Umbilical cord (tissue), 2 donors: ENCODE results near the gene INTS11. TPM values are rescaled to one million over a fixed set of nuclear protein-coding genes. Genes with fewer than 3 reads are reported as not detected.

Experiments
- DNase-seq: peaks from one replicate; pipeline ENCODE4 v3.0.0-alpha.2; 2015; ENCODE audit warnings: low spot score
- total RNA-seq: library from RNA; depleted of rRNA; stranded (reverse); fragments of >200 nt; gene quantifications from one replicate; pipeline ENCODE4 v1.2.3, GENCODE V29; 2014; ENCODE audit warnings: low replicate concordance; ENCODE audit not compliant: insufficient read depth

Gene INTS11
- total RNA-seq, 1 donor from 2014 or later = 42.4 TPM

DNA sequence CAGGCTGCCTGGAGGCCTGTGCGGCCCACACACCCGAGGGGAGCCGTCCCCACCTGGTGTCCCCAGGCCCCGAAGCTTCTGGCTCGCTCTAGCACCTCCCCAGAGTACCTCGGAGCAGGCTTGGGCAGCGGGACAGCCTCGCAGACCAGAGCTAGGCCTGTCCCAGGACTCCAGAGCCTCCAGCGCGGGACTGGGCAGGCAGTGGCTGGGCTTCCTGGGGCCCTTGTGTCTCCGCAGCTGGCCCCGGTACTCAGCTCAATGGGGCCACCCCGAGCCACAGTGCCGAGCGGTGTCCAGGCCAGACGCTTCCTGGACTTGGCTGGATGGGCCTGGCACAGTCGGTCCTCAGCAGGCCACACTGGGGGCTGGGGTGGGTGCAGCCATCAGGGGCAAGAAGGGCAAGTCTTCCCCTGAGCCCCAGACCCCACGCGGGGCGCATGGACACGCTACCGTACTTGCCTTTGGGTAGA, 39.3 kb downstream of the INTS11 start:
- no peak for DNase-seq

DNA sequence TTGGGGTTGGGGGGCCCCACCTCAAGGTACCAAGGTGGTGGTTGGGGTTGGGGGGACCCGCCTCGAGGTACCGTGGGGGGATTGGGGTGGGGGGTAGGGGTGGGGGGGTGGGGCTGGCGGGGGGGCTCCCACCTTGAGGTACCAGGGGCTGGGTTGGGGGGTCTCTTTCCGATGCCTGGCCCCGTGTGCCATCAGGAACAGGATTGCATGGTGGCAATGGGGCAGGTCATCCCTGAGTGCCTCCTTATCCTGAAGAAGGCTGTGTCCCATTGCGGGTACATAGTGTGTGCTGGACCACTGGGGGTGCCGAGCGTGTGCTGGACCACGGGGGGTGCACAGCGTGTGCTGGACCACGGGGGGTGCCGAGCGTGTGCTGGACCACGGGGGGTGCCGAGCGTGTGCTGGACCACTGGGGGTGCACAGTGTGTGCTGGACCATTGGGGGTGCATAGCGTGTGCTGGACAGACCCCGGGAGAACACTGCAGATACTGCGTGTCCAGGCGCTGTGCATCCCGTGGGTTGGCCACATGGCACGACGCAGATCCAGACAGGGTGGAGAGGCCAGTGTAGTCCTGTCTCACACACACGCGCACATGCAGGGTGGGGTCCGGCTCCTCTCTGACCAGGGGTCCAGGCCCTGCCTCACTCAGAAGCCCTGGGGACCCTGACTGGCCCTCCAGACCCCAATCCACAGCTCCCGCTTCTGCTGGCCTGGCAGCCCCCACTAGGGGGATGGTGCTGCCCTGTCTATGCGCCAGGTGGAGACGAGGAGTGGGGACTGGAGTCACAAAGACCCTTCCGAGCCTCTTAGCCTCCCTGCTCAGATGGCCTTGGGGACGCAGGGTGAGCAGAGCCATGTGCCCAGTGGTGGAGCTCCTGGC, 40.0 kb downstream of the INTS11 start:
- no peak for DNase-seq

DNA sequence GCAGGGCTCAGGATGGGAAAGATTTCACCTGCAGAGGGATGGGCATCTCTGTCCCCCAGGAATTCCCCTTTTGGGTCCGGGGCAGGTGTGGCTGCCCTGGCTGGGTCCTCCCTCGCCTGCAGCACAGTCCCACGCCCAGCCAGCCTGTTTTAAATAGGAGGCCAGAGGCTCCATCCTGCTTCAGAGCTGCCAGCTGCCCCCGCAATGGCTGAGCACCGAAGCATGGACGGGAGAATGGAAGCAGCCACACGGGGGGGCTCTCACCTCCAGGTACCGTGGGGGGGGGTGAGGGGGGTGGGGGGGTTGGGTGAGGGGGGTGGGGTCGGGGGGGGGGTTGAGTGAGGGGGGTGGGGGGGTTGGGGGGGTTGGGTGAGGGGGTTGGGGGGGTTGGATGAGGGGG, 40.6 kb downstream of the INTS11 start:
- no peak for DNase-seq

DNA sequence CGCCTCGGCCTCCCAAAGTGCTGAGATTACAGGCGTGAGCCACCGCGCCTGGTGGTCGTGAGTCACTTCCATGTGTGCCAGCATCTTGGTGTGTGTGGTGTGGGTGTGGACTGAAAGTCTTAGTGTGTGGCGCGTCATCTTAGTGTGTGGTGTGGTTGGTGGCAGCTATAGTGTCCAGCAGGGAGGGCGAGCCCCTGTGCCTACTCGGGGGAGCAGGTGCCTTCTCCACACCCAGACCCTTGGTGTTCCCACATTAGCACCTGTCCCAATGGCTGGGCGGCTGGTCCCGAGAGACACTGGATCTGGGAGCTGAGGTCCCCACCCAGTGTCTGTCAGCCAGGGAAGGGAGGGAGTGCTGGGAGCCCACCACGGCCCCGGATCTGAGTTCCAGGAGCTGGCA, 41.5 kb downstream of the INTS11 start:
- no peak for DNase-seq

DNA sequence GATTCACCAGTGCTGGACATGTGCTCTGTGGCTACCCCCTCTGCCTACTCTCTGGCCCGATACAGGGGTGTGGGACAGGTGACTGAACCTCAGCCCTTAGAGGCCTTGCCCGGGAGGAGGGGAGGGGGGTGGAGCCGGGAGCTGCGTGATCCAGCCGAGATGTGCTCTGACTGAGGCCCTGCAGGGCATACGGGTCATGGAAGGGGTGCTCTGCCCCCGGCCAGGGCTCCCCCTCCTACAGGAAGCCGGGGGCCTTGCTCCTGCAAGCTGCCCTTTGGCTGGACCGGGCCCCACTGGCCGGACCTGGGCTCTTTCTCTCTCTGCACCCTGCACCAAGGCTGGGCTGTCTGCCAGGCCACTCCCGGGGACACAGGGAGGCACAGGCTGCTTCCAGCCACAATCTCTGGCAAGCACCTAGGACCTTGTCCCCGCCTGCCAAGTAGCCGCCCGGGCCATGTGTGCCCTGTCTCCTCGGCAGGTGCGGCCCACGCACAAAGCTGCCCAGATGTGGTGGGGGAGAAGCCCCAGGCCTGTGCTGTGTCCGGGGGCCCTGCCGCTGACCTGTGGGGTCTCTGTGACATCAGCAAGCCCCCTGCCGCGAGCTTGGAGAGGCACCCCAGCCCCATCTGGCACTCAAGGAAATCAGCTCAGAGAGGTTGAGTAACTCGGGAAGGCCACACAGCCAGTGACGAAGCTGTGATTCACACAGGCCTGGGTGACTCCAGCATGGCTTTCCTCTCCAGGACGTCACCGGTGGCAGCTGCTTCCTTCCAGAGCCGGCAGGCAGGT, 42.7 kb downstream of the INTS11 start:
- DNase-seq = no peak

DNA sequence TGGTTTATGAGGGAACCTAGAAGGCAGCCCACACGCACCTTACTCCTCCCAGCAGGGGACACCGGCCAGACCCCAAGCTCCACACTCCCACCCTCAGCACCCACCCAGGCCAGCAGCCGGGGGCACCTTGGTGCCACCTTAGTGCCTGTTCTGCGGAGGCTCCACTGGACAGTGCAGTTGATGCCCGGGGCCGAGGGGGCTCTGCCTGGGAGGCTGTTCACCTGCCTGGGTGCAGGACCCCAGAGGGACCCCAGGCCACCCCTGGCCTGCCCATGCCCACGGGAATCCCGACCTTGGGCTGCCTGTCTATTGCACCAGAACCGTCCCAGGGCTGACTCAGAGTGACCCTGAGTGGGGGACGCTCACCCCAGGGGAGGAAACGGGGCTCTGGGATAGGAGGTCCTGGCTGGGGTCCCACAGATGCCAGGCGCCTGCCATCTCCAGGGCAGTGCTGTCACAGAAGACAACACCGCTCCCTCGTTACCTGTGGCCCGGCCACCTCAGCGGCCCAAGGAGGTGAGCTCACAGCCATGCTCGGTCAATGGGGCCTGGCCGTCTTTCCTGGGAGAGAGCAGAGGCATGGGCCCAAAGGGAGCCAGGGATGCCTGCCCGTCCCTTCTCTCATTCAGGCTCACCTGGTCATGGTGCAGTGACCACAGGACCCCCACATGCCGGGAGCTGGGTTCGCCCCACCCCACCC, 43.5 kb downstream of the INTS11 start:
- no peak for DNase-seq

DNA sequence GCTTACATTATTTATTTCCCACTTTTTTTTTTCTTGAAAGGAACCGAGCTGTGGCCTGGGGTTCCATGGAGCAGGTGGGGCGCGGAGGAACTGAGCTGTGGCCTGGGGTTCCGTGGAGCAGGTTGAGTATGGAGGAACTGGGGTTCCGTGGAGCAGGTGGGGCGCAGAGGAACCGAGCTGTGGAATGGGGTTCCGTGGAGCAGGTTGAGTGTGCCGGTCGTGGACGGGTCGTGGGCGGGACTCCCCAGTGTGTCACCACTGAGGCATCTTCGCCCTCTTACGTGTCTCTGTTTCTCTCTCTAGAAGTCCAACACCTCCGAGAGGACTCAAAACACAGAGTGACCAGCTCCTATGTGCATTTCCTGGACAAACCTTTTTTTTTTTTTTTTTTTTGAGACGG, 45.4 kb downstream of the INTS11 start:
- DNase-seq = no peak

DNA sequence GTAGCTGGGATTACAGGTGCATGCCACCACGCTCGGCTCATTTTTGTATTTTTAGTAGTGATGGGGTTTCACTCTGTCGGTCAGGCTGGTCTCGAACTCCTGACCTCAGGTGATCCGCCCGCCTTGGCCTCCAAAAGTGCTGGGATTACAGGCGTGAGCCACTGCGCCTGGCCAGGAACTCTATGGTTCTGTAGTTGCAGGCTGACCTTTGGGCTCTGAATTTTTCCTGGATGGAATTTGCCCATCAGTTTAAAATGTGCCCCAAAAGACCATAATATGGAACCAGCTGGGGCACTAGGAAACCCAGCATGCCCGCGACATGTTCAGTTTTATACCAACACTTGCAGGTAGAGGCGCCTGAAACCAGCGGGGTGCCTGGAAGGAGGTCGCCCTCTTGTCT, 45.8 kb downstream of the INTS11 start:
- DNase-seq = no peak

DNA sequence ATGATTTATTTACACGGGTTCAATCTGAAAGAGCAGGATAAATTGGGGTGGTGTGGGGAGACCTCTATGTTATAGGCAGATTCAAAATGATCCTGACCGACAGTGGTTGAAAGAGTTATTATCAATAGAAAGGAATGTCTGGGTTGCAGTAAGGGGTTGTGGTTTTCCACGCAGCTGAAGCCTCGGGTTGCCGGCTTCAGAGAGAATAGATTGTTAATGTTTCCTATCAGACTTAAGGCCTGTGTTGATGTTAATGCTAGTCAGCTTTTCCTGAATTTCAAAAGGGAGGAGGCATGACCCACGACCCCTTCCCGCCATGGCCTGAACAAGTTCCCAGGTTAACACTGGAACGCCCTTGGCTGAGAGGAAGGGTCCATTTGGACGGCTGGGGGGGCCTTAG, 48.6 kb downstream of the INTS11 start:
- no peak for DNase-seq

DNA sequence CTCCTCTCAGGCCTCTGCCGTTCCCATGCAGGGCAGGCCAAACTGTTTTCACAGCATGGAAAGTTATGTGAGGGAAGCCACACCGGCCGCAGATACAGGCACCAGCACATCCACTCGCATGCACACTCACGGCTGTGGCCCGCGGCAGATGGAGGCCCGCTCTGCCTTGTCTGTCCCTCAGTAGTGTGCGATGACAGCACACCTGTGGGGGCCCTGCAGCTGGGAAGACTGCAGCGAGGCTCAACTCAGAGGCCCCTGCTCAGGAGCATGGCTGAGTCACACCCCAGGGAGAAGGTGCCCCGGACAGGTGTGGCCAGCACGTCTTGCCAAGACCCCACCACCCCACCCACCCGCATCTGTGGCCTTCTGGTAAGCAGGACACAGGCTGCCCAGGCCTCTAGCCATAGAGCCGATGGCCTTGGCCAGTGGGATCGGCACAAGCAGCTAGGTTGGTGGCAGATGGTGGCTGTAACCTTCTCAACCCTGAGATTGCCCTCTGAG, 49.5 kb downstream of the INTS11 start:
- no peak for DNase-seq

DNA sequence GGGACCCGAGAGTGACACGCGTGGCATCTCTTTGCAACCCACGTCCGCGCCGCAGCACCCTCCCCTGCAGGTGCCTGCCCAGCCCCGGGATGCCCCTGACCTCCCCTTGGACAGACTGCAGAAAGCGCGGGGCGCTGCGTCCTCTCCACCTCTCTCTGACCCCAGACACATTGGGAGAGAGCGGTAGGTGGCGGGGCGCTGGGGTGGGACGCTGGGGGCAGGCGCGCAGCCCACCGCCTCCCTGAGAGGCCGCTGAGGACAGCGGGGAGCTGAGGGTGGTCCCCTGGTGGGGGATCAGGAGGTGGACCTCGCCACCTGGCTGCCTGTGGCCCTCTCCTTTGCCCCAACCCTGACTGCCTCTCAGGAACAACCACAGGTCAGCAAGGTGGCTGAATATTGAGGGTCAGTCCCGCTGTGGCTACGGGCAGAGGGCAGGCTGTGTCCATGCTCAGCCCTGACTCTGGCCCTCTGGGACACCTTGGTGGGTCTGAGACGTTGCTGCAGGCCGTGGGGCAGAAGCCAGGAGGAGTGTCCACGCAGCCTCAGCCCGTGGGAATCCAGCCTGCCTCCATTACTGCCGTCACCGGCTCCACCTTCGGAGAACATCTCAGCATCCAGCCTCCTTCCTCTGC, 50.0 kb downstream of the INTS11 start:
- DNase-seq = no peak

DNA sequence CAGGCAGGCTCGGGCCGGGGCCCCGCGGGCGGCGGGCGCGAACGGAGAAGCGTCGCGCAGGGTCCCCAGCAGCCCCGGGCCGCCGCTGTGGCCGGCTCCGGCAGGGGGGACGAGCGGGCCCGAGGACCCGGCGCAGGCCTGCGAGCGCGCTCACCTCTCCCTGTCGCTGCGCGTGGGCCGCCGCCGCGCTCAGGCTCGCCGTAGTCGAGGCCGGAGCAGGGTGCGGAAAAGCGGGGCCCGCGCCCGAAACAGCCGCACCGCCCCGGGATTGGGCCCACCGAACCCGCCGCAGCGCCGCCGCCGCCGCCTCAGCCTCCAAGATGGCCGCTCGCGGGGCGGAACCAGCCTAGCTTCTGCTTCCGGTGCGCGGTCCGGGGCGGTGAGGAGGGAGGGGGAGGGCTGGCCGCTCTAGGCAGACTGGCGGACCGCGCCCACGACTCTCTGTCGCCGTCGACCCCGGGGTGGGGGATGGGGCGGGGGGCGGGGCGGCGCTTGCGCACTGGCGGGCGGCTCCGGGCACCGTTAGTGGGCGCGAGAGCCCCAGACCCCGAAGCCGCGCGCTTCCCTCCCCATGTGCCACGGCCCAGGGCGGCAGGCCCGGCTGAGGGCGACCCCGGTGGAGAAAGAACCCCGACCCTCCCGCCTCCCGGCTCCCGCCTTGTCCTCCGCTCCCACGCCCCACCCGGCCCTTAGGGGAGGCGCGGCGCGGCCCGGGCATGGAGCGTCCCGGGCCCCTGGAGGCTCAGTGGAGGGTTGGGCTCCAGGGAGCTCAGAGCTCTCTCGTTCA, 50.8 kb downstream of the INTS11 start, which contains the start of gene UBE2J2:
Gene UBE2J2, minus strand, starts transcription at position 343 of the 787 bp plus-strand sequence. CDS start 5,862 bp downstream, outside the sequence.
- DNase-seq = peak; percentile 92

DNA sequence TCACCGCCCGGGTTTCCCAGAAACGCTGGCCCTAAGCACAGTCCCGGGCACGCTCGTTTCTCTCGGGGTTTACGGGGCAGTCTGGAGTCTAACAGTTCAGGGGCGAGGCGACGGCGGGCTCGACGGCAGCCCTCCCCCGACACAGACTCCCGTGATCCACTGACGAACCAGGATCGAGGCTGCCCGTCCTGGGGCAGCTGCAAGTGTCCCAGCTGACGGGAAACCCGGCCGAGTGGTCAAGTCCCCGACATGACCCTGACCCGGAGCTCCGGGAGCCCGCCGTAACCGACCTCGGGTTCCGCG, 51.3 kb downstream of the INTS11 start:
- DNase-seq = no peak

DNA sequence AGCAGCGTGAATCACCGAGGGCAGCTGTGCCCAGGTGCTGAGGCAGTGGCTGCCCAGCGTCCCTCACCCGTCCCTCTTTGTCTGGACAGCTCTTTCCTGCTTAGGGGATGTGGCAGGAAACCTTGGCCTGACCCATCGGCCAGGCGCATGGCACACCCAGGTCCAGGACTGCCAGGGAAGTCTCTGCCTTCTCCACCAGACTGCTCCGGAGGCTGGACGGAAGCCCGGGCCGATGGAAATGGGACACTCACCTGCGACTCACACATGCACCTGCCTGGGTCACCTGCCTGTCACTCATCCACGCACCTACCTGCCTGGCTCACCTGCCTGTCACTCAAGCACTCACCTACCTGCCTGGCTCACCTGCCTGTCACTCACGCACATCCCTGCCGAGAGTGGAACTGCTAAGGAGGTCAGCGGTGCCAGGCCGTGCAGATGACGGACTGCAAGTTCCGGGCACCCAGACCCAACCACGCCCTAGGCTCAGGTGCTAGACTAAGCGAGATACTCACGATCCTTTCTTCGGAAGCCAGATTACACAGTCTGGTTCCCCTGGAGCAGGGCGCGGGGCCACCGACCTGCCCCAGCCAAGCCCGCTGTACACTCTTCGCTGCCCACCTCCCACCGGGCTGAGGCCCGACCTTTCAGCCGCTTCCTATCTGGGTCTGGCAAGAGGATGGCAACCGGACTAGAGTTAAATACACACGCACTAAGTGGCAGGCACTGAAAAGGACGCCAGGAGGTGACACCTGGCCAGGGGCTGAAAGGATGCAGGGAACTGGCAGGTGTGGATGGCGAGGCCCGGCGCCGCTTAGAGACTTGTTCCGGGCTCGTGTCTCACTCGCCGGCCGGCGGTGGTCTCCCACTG, 51.9 kb downstream of the INTS11 start:
- no peak for DNase-seq

DNA sequence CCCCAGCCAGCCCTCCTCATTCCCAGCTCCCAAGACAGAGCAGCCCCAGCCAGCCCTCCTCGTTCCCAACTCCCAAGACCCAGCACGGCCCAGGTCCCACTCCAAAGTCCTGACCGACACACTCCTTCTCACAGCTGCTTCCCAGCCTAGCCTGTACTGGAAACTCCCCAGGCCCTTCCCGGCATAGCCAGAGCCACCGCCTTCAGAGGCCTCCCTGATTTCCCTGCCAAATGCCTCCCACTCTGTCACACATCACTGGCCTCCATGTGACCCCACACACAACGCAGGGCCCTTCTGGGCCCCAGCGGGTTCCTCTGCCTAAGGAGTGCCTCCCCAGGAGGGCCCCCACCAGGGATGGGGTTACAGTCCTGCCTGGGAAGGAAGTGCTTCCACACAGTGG, 53.6 kb downstream of the INTS11 start:
- DNase-seq = no peak

DNA sequence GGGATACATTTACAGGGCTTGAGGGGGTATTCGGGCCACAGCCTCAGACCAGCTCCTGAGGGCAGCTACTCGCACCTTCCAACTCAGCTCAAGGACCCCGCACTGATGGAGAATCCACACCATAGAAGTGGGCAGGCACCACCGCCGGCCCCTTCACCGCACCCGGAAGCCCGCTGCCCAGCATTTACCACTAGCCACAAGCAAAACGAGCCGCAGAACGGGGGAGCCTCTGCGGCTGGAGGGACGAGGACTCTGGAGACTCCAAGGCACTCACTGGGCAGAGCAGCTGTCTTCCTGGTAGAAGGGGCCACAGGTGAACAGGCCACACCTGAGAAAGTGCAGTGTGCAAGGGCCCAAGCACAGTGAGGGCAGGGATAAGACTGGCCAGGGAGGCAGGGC, 56.2 kb downstream of the INTS11 start:
- no peak for DNase-seq

DNA sequence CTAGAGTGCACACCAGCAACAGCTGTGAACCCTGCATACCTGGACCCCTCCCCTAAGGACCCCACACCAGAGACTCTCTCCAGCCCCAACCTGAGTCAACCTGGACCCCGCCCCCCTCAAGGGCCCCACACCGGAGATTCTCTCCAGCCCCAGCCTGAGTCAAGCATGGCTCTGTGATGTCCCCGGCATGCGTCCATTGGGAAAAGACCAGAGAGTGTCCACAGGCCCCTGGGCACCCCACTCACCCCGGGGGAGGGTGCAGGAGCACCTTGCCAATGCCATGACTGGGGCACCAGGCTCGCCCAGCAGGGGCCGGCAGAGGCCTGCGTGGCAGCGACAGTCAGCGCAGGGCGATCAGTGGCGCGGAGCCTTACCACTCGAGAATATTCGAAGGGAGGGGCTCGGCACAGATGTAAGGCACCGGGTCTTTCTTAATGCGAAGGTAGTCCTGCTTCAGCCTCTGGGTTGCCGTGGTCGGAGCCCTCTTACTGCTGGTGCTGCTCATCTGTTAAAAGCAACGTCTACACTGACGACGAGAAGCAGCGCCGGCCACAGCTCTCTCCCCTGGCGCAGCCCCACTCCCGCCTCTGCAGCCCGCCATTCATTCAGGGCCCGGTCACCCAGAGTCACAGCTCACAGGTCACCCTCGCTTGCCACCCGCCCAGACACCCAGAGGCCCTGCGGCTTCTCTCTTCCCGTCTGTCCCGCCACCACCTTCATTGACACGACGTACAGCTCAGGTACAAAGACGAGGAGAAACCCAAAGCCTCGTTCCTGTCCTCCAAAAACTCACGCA, 56.8 kb downstream of the INTS11 start:
- DNase-seq = no peak

DNA sequence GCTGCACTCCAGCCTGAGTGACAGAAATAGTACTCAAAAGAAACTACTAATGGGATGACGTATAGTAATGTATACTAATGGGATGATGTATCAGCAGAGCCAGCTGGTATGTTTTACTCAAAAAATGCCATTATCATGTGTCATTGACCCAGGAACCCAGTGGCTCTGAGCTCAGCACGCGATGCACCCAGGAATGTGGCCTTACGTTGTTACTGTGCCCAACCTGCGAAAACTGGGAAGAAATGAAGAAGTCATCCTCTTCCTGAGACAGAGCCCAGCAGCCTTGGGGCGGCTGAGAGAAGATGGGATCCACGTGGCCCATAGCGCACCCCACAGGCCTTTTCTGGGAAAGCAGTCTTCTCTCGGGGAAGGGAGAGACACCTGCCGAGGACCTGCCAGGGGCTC, 59.6 kb downstream of the INTS11 start:
- DNase-seq = no peak

DNA sequence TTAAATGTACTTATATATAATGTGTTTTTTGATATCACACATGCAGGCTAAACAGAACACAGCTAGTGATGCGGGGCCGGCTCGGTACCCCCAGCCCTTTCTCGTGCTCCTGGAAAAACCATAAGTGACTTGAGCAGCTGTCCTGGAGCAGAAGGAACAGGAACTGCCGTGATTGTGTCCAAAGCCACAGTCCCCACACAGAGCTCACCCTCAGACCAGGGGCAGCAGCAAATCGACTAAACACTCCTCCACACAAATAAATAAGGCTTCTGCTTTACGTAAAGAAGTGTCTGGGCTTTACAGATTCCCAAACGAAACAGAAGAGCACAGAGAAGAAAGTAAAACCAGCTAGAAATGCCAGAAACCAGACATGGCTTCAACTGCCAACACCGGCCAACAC, 60.4 kb downstream of the INTS11 start:
- no peak for DNase-seq
